Mesenchymal stem cell (in vitro differentiated cells and primary cell): ENCODE measurements around the gene DRC1. TPM values are rescaled to one million over a fixed set of nuclear protein-coding genes. Genes with fewer than 3 reads are reported as not detected.
"Not testable (repeated sequence)": the region's sequence is repeated elsewhere in the genome, so short reads cannot be mapped to it uniquely, and the experiment has no call there.

Source experiments
- DNase-seq: peaks from one replicate; pipeline ENCODE4 v3.0.0-alpha.2; 2013
- H2AFZ ChIP-seq: one replicate; pipeline ENCODE4 v1.6.1; 2013; ENCODE audit warnings: low read depth, mild to moderate bottlenecking, control low read depth, inconsistent platforms, low read length, moderate library complexity
- H2AK5ac ChIP-seq: 2 replicates; pipeline ENCODE4 v1.6.1; 2013; ENCODE audit warnings: low read length, moderate library complexity, mild to moderate bottlenecking, inconsistent platforms; ENCODE audit not compliant: severe bottlenecking
- H2BK120ac ChIP-seq: one replicate; pipeline ENCODE4 v1.6.1; 2013; ENCODE audit warnings: low read depth, mild to moderate bottlenecking, inconsistent platforms, low read length, moderate library complexity
- H2BK12ac ChIP-seq, 2 experiments: one replicate each; pipeline ENCODE4 v1.6.1; 2013; ENCODE audit warnings: inconsistent platforms in 2 of 2, low read length in 2 of 2, mild to moderate bottlenecking in 2 of 2, moderate library complexity in 2 of 2, control low read depth in 1 of 2
- H2BK15ac ChIP-seq: one replicate; pipeline ENCODE4 v1.6.1; 2013; ENCODE audit warnings: mild to moderate bottlenecking, low read depth, inconsistent platforms; ENCODE audit not compliant: poor library complexity, severe bottlenecking
- H2BK5ac ChIP-seq: 2 replicates; pipeline ENCODE4 v1.6.1; 2013; ENCODE audit warnings: low read depth, mild to moderate bottlenecking, low read length, control low read depth, inconsistent platforms; ENCODE audit not compliant: poor library complexity, severe bottlenecking
- H3K14ac ChIP-seq, 2 experiments: one replicate each; pipeline ENCODE4 v1.6.1; 2013; ENCODE audit warnings: inconsistent platforms in 2 of 2, low read length in 2 of 2, control low read depth in 1 of 2, mild to moderate bottlenecking in 1 of 2, moderate library complexity in 1 of 2
- H3K18ac ChIP-seq, 2 experiments: one replicate each; pipeline ENCODE4 v1.6.1; 2013; ENCODE audit warnings: inconsistent platforms in 2 of 2, low read length in 2 of 2, control low read depth in 1 of 2, low read depth in 1 of 2, mild to moderate bottlenecking in 1 of 2
- H3K23ac ChIP-seq, 2 experiments: one replicate each; pipeline ENCODE4 v1.6.1; 2013; ENCODE audit warnings: inconsistent platforms in 2 of 2, low read length in 2 of 2, mild to moderate bottlenecking in 2 of 2, moderate library complexity in 2 of 2, control low read depth in 1 of 2
- H3K27ac ChIP-seq: 2 replicates; pipeline ENCODE4 v1.5.1; 2013; ENCODE audit warnings: mild to moderate bottlenecking, moderate library complexity, low read length, control low read depth, inconsistent platforms; ENCODE audit not compliant: poor library complexity, severe bottlenecking
- H3K27me3 ChIP-seq, 2 experiments: 2 replicates each; pipeline versions ENCODE4 v1.6.1 to v1.7.0; 2013; ENCODE audit warnings: low read length in 2 of 2, mild to moderate bottlenecking in 2 of 2, moderate library complexity in 2 of 2, control low read depth in 1 of 2, inconsistent platforms in 1 of 2; ENCODE audit not compliant: control insufficient read depth in 1 of 2, insufficient read depth in 1 of 2
- H3K36me3 ChIP-seq, 2 experiments: 2 replicates each; pipeline versions ENCODE4 v1.6.1 to v1.7.0; 2013; ENCODE audit warnings: low read length in 2 of 2, control low read depth in 1 of 2, inconsistent platforms in 1 of 2, low read depth in 1 of 2, mild to moderate bottlenecking in 1 of 2; ENCODE audit not compliant: insufficient read depth in 2 of 2, control insufficient read depth in 1 of 2
- H3K4ac ChIP-seq, 2 experiments: one replicate each; pipeline ENCODE4 v1.6.1; 2013; ENCODE audit warnings: inconsistent platforms in 2 of 2, low read length in 2 of 2, mild to moderate bottlenecking in 2 of 2, moderate library complexity in 2 of 2, control low read depth in 1 of 2, low read depth in 1 of 2
- H3K4me1 ChIP-seq: 2 replicates; pipeline ENCODE4 v1.6.1; 2013; ENCODE audit warnings: low read depth, low read length, control low read depth; ENCODE audit not compliant: control insufficient read depth, insufficient read depth
- H3K4me2 ChIP-seq: 2 replicates; pipeline ENCODE4 v1.6.1; 2013; ENCODE audit warnings: low read length, mild to moderate bottlenecking, inconsistent platforms; ENCODE audit not compliant: poor library complexity, severe bottlenecking
- H3K4me3 ChIP-seq, 2 experiments: 2 replicates each; pipeline versions ENCODE4 v1.5.1 to v1.7.0; 2013; ENCODE audit warnings: low read length in 2 of 2, mild to moderate bottlenecking in 2 of 2, control low read depth in 1 of 2, low read depth in 1 of 2; ENCODE audit not compliant: insufficient read depth in 1 of 2
- H3K79me1 ChIP-seq: replicated peaks from 2 replicates; pipeline ENCODE4 v1.6.1; 2013; ENCODE audit warnings: mild to moderate bottlenecking, control low read depth, low read length, inconsistent platforms; ENCODE audit not compliant: poor library complexity, severe bottlenecking
- H3K9ac ChIP-seq: 2 replicates; pipeline ENCODE4 v1.7.0; 2013; ENCODE audit warnings: mild to moderate bottlenecking, low read length, moderate library complexity
- H3K9me3 ChIP-seq: 2 replicates; pipeline ENCODE4 v1.7.0; 2013; ENCODE audit warnings: mild to moderate bottlenecking, low read length; ENCODE audit not compliant: control insufficient read depth
- H4K8ac ChIP-seq: one replicate; pipeline ENCODE4 v1.6.1; 2013; ENCODE audit warnings: inconsistent platforms, mild to moderate bottlenecking, low read length, moderate library complexity
- H4K91ac ChIP-seq: one replicate; pipeline ENCODE4 v1.6.1; 2013; ENCODE audit warnings: mild to moderate bottlenecking, low read length, inconsistent platforms
- WGBS: methylation state at CpG from one replicate; pipeline ENCODE4 v1.1.7; 2013; ENCODE audit warnings: mixed read lengths; 5-methylcytosine and 5-hydroxymethylcytosine counted together
- polyA plus RNA-seq, 2 experiments: library from polyadenylated mRNA; stranded (reverse); fragments of 200-250 nt; gene quantifications; one replicate each; pipeline ENCODE4 v1.2.3, GENCODE V29; 2013

DRC1 gene
- polyA plus RNA-seq (2013, experiment 1 of 2) = 0.22 TPM
- 0.21 TPM for polyA plus RNA-seq (2013, experiment 2 of 2)

DNA sequence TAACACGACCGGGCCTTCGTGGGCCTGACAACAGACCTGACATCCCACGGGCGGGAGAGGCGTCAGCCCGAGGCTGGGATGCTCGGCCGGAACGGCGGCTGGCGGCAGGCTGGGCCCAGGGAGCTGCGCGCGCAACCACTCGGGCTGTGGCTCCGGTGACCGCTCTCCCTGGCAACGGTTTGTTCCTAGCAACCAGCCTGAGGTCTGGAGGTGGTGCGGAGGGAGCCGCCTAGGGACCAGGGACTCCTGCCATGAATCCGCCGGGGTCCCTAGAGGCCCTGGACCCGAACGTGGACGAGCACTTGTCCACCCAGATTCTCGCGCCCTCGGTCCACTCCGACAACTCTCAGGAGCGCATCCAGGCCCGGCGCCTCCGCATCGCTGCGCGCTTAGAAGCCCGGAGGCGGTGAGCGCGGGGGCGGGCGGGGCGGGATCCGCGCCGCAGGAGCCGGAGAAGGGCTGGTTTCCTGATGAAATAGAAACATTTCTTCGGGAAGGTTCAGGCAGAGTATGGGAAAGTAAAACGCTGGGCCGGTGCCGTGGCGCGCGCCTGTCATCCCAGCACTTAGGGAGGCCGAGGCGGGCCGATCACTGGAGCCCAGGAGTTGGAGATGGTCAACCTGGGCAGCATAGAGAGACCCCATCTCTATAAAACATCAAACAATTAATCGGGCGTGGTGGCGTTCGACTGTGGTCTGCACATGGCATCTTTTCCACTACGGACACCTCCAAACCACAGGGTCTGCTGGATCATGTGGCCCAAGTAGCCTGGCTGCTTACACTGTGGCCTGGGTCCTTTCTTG, at the start of gene DRC1:
DRC1 (plus strand) TSS at position 182 of the 803 bp plus-strand sequence; CDS start at position 252, 70 bp downstream.
- no peaks in the 10 kb centered on the region for H3K79me1 ChIP-seq
- no peak within 1 kb of the TSS for H3K14ac ChIP-seq
- H3K9me3 ChIP-seq = no peaks in the 10 kb centered on the region
- no peak within 1 kb of the TSS for H3K4ac ChIP-seq
- no peak within 1 kb of the TSS for H3K18ac ChIP-seq
- H2BK120ac ChIP-seq = no peak within 1 kb of the TSS
- H3K4me2 ChIP-seq = peak within 1 kb of the TSS; percentile 95
- H2BK5ac ChIP-seq = no peak within 1 kb of the TSS
- peak within 1 kb of the TSS in 1 of 2 experiments; percentile 18 for H3K23ac ChIP-seq
- H2AFZ ChIP-seq = peak within 1 kb of the TSS; percentile 75
- DNase-seq = peak; percentile 88
- no peak within 1 kb of the TSS for H2BK15ac ChIP-seq
- peak within 1 kb of the TSS; percentile 52 to 78 for H3K4me3 ChIP-seq
- H3K36me3 ChIP-seq = peaks cover 0 to 4% of the 10 kb centered on the region in 2 experiments
- H3K27ac ChIP-seq = no peak within 1 kb of the TSS
- no peak within 1 kb of the TSS for H4K91ac ChIP-seq
- H2BK12ac ChIP-seq = no peak within 1 kb of the TSS
- WGBS = 15% methylated on average over 63 of the region's 63 CpGs
- H3K9ac ChIP-seq = peak within 1 kb of the TSS; percentile 90
- peaks cover 0 to 4% of the 10 kb centered on the region in 2 experiments for H3K27me3 ChIP-seq
- H3K4me1 ChIP-seq = peaks cover 16% of the 10 kb centered on the region
- H4K8ac ChIP-seq = peak within 1 kb of the TSS; percentile 80
- H2AK5ac ChIP-seq = no peak within 1 kb of the TSS

DNA sequence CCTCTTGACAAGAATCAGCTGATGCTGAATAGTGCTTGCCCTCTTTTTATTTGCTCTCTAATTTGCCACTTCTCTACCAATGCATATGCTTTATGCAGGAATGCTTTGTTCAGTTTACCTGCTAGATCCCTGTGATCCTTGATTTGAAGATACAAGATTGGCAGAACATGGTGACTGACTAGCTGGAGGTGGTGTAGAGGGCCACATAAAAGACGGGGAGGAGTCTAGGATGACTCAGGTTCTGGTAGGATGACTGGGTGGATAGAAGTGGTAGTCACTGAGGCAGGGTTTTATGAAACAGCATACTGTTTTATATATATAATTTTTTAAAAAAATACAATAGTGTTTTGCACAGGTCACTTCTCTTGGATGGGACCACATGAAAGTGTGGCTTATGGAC, 48.8 kb upstream of the DRC1 start:
- no peaks in the 10 kb centered on the region for H3K27me3 ChIP-seq

GRCh38 chr2:26354469-26354868, 47.3 kb upstream of the DRC1 start:
- H2BK5ac ChIP-seq, H2AK5ac ChIP-seq, H3K14ac ChIP-seq, H3K9ac ChIP-seq, H3K4ac ChIP-seq, H2BK15ac ChIP-seq, H3K36me3 ChIP-seq, H3K23ac ChIP-seq, H2BK12ac ChIP-seq, H4K8ac ChIP-seq, H4K91ac ChIP-seq, H2BK120ac ChIP-seq, H3K4me3 ChIP-seq, H2AFZ ChIP-seq, H3K27me3 ChIP-seq, H3K4me1 ChIP-seq, DNase-seq, H3K9me3 ChIP-seq, H3K4me2 ChIP-seq, H3K27ac ChIP-seq, H3K18ac ChIP-seq: not testable (repeated sequence)
- H3K79me1 ChIP-seq = peaks cover 11% of the 10 kb centered on the region
- over 99% methylated on average over 15 of the region's 16 CpGs for WGBS

More for the DNA sequence above, 48.8 kb upstream of the DRC1 start:
- no peaks in the 10 kb centered on the region for H3K9me3 ChIP-seq
- peak; percentile 27 for DNase-seq
- H3K18ac ChIP-seq = no peak overlapping the region
- no peak overlapping the region for H2BK5ac ChIP-seq
- no peak overlapping the region for H2BK120ac ChIP-seq
- no peak overlapping the region for H4K8ac ChIP-seq
- no peak overlapping the region for H3K4me3 ChIP-seq
- no peak overlapping the region for H3K4ac ChIP-seq
- H2BK15ac ChIP-seq = no peak overlapping the region
- no peak overlapping the region for H3K14ac ChIP-seq
- WGBS = 44% methylated on average over 1 of the region's 1 CpG
- H3K79me1 ChIP-seq = peaks cover 9% of the 10 kb centered on the region
- H3K23ac ChIP-seq = no peak overlapping the region
- peaks cover 0 to 4% of the 10 kb centered on the region in 2 experiments for H3K36me3 ChIP-seq
- H2AFZ ChIP-seq = no peak overlapping the region
- peak overlapping the region; percentile 4 for H3K9ac ChIP-seq
- no peak overlapping the region for H2AK5ac ChIP-seq
- H4K91ac ChIP-seq = no peak overlapping the region
- no peak overlapping the region for H2BK12ac ChIP-seq
- H3K4me1 ChIP-seq = peaks cover 7% of the 10 kb centered on the region
- H3K27ac ChIP-seq = no peak overlapping the region
- no peak overlapping the region for H3K4me2 ChIP-seq
